ENCODE measurements around the gene RFLNA. TPM values are rescaled to one million over a fixed set of nuclear protein-coding genes. Genes with fewer than 3 reads are reported as not detected.

RFLNA gene
- total and polyA plus RNA-seq, 2 of the 13 experiments (the other 11 are each of a cell fraction or from before 2014, with no cell fraction given), result not detected

- no peak for TF ChIP-seq ZBTB40 (IDR thresholded peaks at IDR 0.05)
- no peak for TF ChIP-seq ZBTB40 (CRISPR knock-in tag; IDR thresholded peaks at IDR 0.05)
- TF ChIP-seq ZSCAN29 (CRISPR knock-in tag; conservative IDR thresholded peaks at IDR 0.05), result no peak
Observed at GRCh38 chr12:124363353-124363965, 68.6 kb downstream of the RFLNA start (continued).

GRCh38 chr12:124364543-124364942 lies 69.7 kb downstream of the RFLNA start:
- Histone ChIP-seq H3K27me3 (ENCODE audit: control insufficient read depth in 1 of 2, insufficient read depth in 2 of 2, low read length in 2 of 2) (no peaks in the 10 kb centered on the region), H3K9me3 (ENCODE audit: low read length) (no peaks in the 10 kb centered on the region), H3K79me2 (ENCODE audit: insufficient read depth, low read length) (no peaks in the 10 kb centered on the region), H3K4me1 (ENCODE audit: insufficient read depth, low read length) (peaks cover 10% of the 10 kb centered on the region; the same call in 1 of the 2 replicates), H3K4me3 (replicated peaks in 1 of 3; ENCODE audit: insufficient read depth in 1 of 3, low read depth in 2 of 3, low read length in 3 of 3) (no peak overlapping the region), H3K9ac (ENCODE audit: insufficient read depth, low read depth, low read length) (no peak overlapping the region), H2AFZ (ENCODE audit: low read length) (no peak overlapping the region), H4K20me1 (ENCODE audit: insufficient read depth, low read length) (no peaks in the 10 kb centered on the region), H3K27ac (ENCODE audit: extremely low read length, insufficient read depth, low read length) (no peak overlapping the region), H3K36me3 (replicated peaks in 1 of 2; ENCODE audit: control insufficient read depth in 1 of 2, insufficient read depth in 2 of 2, low read length in 2 of 2) (peaks cover 4 to 22% of the 10 kb centered on the region in 2 experiments; a peak in 3 of 5 replicates), H3K4me2 (ENCODE audit: low read depth, low read length) (no peak overlapping the region)
- WGBS (ENCODE audit: low lambda C conversion rate), result 100% methylated on average over 2 of the region's 11 CpGs
- ATAC-seq, result no peak
- intact Hi-C loops (cut with micrococcal nuclease; ENCODE audit: unreplicated experiment), result loop anchor here (10.0 kb wide), 1 partner anchor 410 kb away; no protein-coding TSS in a partner anchor
- no TSS peak for BruUV-seq (replicated peaks)
- no peak for DNase-seq (ENCODE audit: low spot score)
- no peak for TF ChIP-seq ZSCAN22 (CRISPR knock-in tag; IDR thresholded peaks at IDR 0.05)
- no peak for TF ChIP-seq HOXD1 (CRISPR knock-in tag; IDR thresholded peaks at IDR 0.05)
- no peak for TF ChIP-seq MTF2 (CRISPR knock-in tag; IDR thresholded peaks at IDR 0.05; ENCODE audit: borderline replicate concordance)
- TF ChIP-seq PRDM10 (CRISPR knock-in tag; IDR thresholded peaks at IDR 0.05; ENCODE audit: low read depth), result no peak
- TF ChIP-seq ZNF720 (CRISPR knock-in tag; IDR thresholded peaks at IDR 0.05), result no peak
- no peak for TF ChIP-seq CBX2 (IDR thresholded peaks at IDR 0.05; ENCODE audit: low read depth, low read length)
- no peak for TF ChIP-seq CBX2 (CRISPR knock-in tag; IDR thresholded peaks at IDR 0.05; ENCODE audit: low read depth)
- no peak for TF ChIP-seq ZNF772 (CRISPR knock-in tag; IDR thresholded peaks at IDR 0.05)
- POLR2A ChIA-PET, result no interaction called here
- in situ Hi-C loops (cut with HindIII; ENCODE audit: extremely low pct_ligation_motif_present, low pct_unique_long_range_greater_than_20kb), result no loop called here
- CTCF ChIA-PET (ENCODE audit: low intra/inter-chr PET ratio, low total read pairs), result no interaction called here
- FAIRE-seq, result no peak
